Medulla oblongata (tissue), 1 donor: ENCODE measurements around the gene DPF1.

Experiments used
- DNase-seq: peaks from one replicate; pipeline ENCODE4 v3.0.0-alpha.2; 2015; ENCODE audit errors: extremely low spot score

Gene DPF1

GRCh38 chr19:38221421-38221820, 2.6 kb downstream of the DPF1 start:
- no peak for DNase-seq

- no peak for DNase-seq
These were observed 4.8 kb downstream of the DPF1 start for GRCh38 chr19:38219221-38219620.

- no peak for DNase-seq
These were observed 5.8 kb downstream of the DPF1 start for GRCh38 chr19:38218204-38218603.

DNA sequence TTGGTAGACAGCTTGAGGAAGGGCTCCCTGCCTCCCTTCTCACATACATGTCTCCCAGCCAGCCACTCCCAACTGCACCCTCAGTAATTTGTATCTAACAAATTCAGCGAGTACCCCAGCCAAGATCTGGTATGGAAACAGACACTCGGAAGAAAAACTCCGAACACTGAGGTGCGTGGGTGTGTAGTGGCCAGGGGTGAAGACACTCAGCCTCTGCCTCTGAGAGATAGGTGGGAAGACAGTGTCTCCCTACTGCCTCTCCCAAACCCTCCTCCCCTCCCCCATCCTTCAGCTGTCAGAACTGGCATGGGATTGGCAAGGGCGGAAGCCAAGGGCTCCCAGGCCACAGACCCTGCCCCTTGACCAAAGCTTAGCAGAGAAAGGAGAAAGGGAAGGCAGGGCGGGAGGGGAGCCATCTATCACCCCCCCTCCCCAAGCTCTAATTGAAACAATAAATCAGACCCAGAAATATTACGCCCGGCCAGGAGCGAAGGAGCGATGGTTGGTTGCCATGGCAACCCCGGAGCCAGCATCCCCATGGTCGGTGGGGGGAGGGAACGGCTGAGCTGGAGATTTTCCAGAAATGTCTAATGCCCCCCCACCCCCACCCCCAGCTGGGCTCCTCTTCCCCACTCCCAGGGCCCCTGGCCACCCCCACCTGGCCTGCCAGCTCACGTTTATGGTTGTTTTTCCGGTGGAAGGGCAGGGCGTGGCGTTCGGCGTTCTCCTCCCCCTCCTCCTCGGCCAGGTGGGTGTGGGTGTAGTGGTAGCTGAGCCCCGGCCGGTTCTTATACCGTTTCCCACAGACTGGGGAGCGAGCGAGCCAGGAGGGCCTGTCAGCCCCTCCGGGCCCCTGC, 7.0 kb downstream of the DPF1 start:
- DNase-seq = no peak

DNA sequence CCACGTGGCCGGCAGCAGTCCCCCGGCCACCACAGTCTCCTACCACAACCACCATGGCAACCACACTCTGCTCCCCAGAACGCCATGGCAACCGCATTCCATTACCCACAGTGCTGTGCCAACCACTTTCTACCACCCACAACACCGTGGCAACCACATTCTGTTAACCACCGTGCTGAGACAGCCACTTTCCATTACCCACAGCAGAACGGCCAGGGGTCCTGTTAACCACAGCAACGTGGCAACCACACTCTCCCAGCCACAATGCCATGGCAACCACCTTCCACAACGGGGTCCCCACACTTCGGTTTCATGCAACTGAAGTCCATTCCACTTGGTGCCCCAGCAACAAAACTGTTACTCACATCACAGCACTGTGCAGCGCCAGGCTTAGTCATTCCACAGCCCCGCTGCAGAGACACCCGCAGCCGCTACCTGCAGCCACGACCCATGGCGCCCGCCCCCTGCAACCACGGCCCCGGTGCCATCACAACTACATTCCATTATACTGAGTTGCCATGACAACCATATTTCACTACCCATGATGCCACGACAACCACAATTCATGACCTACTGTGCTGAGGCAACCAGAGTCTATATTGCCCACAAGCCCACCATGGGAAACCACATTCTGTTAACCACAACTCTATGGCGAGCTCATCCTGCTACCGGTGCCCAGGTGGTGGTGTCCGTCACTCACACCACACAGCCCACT, 10.0 kb downstream of the DPF1 start:
- DNase-seq = no peak

- DNase-seq = no peak
These were observed 10.6 kb downstream of the DPF1 start for GRCh38 chr19:38213469-38213868.

DNA sequence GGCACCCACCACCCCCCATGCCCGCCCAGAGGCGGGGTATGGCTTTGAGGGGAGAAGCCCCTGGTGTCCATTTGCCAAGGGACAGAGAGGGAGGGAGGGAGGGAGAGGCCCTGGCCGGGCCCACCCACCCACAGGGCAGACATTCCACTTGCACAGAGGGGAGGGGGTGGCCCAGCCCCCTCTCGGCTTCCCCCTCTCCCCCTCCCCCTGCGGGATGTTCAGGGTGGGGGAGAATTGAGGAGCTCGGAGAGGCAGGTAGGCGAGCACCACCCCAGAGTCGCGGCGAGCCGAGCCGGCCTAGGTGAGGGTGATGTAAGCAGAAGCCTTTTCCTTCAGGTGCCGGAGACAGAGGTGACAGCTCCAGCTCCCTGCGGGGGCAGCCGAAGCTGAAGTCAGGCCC, 12.3 kb downstream of the DPF1 start:
- no peak for DNase-seq

- no peak for DNase-seq
These were observed 12.9 kb downstream of the DPF1 start for GRCh38 chr19:38211151-38211591.

DNA sequence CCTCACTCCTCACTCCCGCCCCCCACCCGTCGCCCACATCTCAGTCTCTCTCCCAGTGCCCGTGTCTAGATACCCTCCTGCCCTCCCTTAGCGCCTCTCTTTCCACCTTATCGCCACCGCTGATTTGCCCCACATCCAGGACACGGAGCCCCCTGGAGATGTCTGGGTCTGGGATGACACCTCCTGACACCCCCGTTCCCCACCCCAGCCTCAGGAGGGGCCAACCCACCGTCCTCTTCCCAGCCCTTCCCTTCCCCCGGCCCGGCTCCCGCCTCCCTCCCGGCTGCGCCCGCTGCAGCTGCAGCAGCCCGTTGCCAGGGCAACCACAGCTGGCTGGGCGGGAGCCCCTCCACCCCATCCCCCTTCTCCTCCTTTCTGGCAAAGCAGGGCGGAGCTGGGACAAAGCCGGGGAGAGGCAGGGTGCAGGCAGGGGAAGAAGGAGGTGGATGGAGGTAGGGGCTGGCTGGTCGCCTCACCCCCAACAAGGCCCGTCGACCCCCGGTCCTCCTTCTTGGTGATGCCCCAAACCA, 13.5 kb downstream of the DPF1 start:
- peak; percentile 62 for DNase-seq

GRCh38 chr19:38209671-38210457, 14.2 kb downstream of the DPF1 start:
- DNase-seq = peak; percentile 73

DNA sequence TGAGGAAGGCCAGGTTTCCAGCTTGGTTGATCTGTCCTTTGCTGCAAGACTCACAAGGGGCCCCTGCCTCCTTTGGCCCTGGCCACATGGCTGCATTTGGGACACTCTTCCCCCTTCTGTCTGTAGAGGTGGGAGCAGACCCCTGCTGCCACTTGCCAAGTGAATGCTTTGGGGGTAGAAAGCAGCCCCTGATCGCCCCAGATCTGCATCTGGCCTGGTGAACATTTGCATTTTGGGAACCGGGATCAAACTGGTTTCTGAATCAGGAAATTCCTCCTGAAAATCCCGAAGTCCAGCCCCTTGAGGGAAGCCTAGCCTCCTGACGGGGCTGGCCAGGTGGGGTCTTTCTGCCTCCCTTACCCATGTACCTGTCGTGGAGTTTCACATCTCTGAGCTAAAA, 14.9 kb downstream of the DPF1 start:
- no peak for DNase-seq

DNA sequence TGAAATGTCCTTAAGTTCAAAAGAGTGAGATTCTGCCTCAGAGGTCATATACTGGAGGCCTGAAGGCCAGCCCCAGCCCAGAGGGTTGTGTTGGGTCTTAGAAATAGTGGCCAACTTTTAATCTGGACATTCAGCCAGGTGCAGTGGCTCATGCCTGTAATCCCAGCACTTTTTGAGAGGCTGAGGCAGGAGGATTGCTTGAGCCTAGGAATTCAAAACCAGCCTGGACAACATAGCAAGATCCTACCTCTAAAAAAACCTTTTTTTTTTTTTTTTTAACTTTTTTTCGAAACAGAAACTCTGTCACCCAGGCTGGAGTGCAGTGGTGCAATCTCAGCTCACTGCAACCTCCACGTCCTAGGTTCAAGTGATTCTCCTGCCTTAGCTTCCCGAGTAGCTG, 15.5 kb downstream of the DPF1 start:
- DNase-seq = no peak

- DNase-seq = no peak
These were observed 16.5 kb downstream of the DPF1 start for GRCh38 chr19:38207543-38207942.

- DNase-seq = no peak
These were observed 17.1 kb downstream of the DPF1 start for GRCh38 chr19:38206928-38207327.

DNA sequence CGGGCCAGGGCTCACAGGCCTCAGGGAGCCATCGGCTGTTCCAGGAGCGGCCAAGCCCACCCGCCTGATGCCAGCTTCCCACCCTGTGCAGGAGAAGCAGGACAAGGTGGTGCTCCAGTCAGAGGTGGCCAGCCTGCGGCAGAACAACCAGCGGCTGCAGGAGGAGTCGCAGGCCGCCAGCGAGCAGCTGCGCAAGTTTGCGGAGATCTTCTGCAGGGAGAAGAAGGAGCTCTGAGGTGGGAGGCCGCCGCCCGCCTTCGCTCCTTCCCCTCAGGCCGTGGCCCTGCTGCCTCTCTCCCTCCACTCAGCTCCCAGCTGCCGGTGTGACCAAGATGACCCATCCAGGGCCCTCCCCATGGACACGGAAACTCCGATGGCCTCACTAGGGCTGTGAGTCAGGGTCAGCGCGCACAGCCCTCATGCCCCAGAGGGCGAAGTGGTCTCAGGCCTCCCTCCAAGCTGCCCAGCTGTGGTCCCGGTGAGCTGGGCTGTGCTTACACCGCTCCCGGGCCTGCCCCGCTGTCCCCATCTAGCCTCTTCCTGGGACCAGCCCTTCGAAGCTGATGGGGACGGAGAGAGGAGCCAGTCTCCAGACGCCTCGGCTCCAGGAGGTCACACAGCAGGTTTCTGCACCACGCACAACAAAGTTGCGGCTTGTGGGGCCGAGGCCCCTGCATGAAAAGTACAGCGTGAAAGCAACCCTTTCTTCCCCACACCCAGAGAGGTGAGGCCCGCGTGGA, 17.8 kb downstream of the DPF1 start:
- DNase-seq = no peak

- DNase-seq = no peak
These were observed 19.3 kb downstream of the DPF1 start for GRCh38 chr19:38204728-38205127.

- DNase-seq = no peak
These were observed 19.9 kb downstream of the DPF1 start for GRCh38 chr19:38204096-38204495.

GRCh38 chr19:38203197-38203596, 20.8 kb downstream of the DPF1 start:
- no peak for DNase-seq

GRCh38 chr19:38202504-38202903, 21.5 kb downstream of the DPF1 start:
- no peak for DNase-seq

GRCh38 chr19:38201731-38202130, 22.3 kb downstream of the DPF1 start:
- no peak for DNase-seq

DNA sequence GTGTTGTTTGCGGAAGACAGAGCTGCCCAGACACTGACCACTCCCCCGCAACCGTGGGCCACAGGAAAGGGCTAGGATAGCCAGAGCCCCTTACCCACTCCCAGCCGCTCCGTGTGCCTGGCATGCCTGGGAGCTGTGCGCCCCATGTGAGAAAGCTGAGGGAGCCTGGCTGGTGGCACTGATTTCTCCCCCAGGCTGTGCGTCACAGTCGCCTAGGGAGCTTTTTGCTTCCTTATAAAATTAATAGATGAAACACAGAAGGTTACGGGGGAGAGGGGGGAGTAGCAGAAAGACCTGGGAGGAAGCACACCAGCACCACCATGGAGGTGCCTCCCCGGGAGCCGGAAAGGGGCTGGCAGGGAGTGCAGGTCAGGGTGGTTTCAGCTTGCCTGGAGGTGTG, 24.7 kb downstream of the DPF1 start:
- DNase-seq = no peak
